ENCODE data around the gene ZDHHC22. TPM values are rescaled to one million over a fixed set of nuclear protein-coding genes. Genes with fewer than 3 reads are reported as not detected.

The ZDHHC22 gene
- total RNA-seq, 1 donor = not detected

DNA sequence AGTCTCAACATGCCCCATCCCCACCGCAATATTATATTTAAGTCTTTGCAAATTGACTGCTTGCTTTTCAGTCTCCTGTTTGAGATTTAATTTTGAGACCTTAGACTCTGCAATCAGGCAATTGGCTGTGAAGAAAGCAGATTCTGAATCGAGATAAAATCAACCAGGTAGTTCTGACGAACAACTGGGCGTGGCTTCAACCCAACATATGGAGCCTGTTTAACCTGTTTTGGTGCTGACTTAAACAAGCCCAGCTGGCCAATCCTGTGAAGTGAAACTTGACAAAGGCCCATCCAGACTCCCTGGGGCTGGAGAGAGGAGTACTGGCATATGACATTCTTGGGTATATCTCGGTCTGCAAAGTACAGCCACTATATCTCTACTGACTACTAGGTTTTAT lies 53.4 kb downstream of the ZDHHC22 start:
- Histone ChIP-seq H3K4me2 (ENCODE audit: insufficient read depth, low read length) (no peak overlapping the region), H3K4me1 (ENCODE audit: insufficient read depth, low read length) (no peaks in the 10 kb centered on the region), H2AFZ (ENCODE audit: low read length) (no peak overlapping the region), H3K4me3 (ENCODE audit: insufficient read depth, low read length) (no peak overlapping the region), H3K9me3 (ENCODE audit: low read depth, low read length) (peaks cover 2% of the 10 kb centered on the region), H4K20me1 (ENCODE audit: insufficient read depth, low read length) (no peaks in the 10 kb centered on the region), H3K27me3 (ENCODE audit: insufficient read depth, low read length) (no peaks in the 10 kb centered on the region), H3K27ac (ENCODE audit: low read depth, low read length) (no peak overlapping the region), H3K79me2 (ENCODE audit: insufficient read depth, low read length) (no peaks in the 10 kb centered on the region), H3K36me3 (ENCODE audit: insufficient read depth, low read length) (no peaks in the 10 kb centered on the region)
- DNase-seq (ENCODE audit: insufficient read length, low spot score, missing footprints) = no peak
- TF ChIP-seq, protein P1, sequence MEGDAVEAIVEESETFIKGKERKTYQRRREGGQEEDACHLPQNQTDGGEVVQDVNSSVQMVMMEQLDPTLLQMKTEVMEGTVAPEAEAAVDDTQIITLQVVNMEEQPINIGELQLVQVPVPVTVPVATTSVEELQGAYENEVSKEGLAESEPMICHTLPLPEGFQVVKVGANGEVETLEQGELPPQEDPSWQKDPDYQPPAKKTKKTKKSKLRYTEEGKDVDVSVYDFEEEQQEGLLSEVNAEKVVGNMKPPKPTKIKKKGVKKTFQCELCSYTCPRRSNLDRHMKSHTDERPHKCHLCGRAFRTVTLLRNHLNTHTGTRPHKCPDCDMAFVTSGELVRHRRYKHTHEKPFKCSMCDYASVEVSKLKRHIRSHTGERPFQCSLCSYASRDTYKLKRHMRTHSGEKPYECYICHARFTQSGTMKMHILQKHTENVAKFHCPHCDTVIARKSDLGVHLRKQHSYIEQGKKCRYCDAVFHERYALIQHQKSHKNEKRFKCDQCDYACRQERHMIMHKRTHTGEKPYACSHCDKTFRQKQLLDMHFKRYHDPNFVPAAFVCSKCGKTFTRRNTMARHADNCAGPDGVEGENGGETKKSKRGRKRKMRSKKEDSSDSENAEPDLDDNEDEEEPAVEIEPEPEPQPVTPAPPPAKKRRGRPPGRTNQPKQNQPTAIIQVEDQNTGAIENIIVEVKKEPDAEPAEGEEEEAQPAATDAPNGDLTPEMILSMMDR (IDR thresholded peaks at IDR 0.05; ENCODE audit: extremely low read depth, low read depth, low read length) = no peak

DNA sequence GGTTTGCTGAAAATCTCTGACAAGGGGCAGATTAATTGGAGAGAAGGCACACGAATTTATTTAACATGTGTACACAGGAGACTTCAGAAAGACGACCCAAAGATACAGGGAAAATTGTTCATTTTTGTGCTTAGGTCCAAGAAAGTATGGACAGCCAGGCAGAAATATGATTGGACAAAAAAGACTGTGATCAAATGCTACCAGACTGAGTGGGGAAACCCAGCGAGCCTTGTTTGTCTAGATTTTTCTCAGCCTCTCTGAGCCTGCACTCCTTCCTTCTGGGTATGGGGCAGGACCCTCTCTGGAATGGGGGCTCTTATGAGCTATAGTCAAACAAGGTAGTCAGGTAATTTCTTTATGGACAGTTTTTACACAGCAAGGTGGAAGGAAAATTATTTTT lies 54.0 kb downstream of the ZDHHC22 start:
- Histone ChIP-seq H2AFZ (ENCODE audit: low read length) (no peak overlapping the region), H3K4me1 (ENCODE audit: insufficient read depth, low read length) (no peaks in the 10 kb centered on the region), H4K20me1 (ENCODE audit: insufficient read depth, low read length) (no peaks in the 10 kb centered on the region), H3K36me3 (ENCODE audit: insufficient read depth, low read length) (no peaks in the 10 kb centered on the region), H3K79me2 (ENCODE audit: insufficient read depth, low read length) (no peaks in the 10 kb centered on the region), H3K4me2 (ENCODE audit: insufficient read depth, low read length) (no peak overlapping the region), H3K27me3 (ENCODE audit: insufficient read depth, low read length) (no peaks in the 10 kb centered on the region), H3K4me3 (ENCODE audit: insufficient read depth, low read length) (no peak overlapping the region), H3K27ac (ENCODE audit: low read depth, low read length) (no peak overlapping the region), H3K9me3 (ENCODE audit: low read depth, low read length) (peaks cover 2% of the 10 kb centered on the region)
- TF ChIP-seq, protein P1 (IDR thresholded peaks at IDR 0.05; ENCODE audit: extremely low read depth, low read depth, low read length) = no peak
- no peak for DNase-seq (ENCODE audit: insufficient read length, low spot score, missing footprints)

DNA sequence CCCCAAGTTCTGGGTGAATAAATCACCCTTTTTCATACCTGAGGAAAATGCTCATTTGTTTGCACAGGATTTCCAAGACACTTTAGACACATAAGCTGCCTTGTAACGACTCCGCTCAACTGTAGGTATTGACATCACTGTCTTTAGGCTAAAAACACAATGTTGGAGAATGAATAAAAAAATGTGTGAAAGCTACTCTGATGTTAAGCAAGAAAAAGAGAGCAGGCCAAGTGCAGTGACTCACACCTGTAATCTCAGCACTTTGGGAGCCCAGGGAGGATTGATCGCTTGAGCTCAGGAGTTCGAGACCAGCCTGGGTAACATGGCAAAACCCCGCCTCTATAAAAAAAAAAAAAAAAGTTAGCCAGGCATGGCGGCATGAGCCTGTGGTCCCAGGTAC lies 54.6 kb downstream of the ZDHHC22 start:
- H2AFZ ChIP-seq (ENCODE audit: low read length) = no peak overlapping the region
- no peaks in the 10 kb centered on the region for H3K79me2 ChIP-seq (ENCODE audit: insufficient read depth, low read length)
- no peaks in the 10 kb centered on the region for H3K4me1 ChIP-seq (ENCODE audit: insufficient read depth, low read length)
- no peaks in the 10 kb centered on the region for H3K36me3 ChIP-seq (ENCODE audit: insufficient read depth, low read length)
- DNase-seq (ENCODE audit: insufficient read length, low spot score, missing footprints) = no peak
- H3K9me3 ChIP-seq (ENCODE audit: low read depth, low read length) = peaks cover 2% of the 10 kb centered on the region
- no peak overlapping the region for H3K4me2 ChIP-seq (ENCODE audit: insufficient read depth, low read length)
- no peak overlapping the region for H3K27ac ChIP-seq (ENCODE audit: low read depth, low read length)
- TF ChIP-seq, protein P1 (IDR thresholded peaks at IDR 0.05; ENCODE audit: extremely low read depth, low read depth, low read length) = no peak
- H3K4me3 ChIP-seq (ENCODE audit: insufficient read depth, low read length) = no peak overlapping the region
- no peaks in the 10 kb centered on the region for H4K20me1 ChIP-seq (ENCODE audit: insufficient read depth, low read length)
- H3K27me3 ChIP-seq (ENCODE audit: insufficient read depth, low read length) = no peaks in the 10 kb centered on the region

DNA sequence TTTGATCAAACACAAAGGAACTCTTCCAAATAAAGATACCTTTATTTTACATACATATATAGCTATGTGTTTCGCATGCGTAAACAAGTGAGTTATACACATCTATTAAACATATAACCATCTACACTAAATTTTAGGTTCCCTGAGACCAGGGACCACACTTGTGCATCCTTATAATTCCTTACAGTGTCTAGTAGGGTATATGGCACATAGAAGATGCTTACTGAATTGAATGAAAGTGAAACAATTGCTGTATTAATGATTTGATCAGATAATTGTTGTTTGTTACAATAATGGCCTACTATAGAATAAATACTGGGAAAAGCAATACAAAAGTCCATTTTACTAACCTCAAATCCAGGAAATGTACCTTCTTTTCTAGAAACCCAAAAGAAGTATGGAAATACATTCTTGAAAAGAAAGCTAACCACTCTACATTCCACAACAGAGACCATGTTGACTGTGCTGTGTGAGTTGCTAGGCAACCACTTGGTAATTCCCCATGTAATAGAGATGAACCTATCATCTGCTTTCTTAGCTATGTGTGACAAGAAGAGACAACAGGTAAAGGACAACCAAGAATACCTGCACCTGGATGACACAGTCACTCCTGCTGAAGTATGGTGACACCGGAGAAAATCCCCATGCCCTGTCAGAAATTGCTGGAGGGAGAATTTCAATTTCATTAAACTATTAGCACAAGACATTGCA lies 55.4 kb downstream of the ZDHHC22 start:
- H3K79me2 ChIP-seq (ENCODE audit: insufficient read depth, low read length) = no peaks in the 10 kb centered on the region
- H3K27ac ChIP-seq (ENCODE audit: low read depth, low read length) = no peak overlapping the region
- no peaks in the 10 kb centered on the region for H3K9me3 ChIP-seq (ENCODE audit: low read depth, low read length)
- H4K20me1 ChIP-seq (ENCODE audit: insufficient read depth, low read length) = no peaks in the 10 kb centered on the region
- no peaks in the 10 kb centered on the region for H3K4me1 ChIP-seq (ENCODE audit: insufficient read depth, low read length)
- TF ChIP-seq, protein P1 (IDR thresholded peaks at IDR 0.05; ENCODE audit: extremely low read depth, low read depth, low read length) = no peak
- peak; percentile 35 for DNase-seq (ENCODE audit: insufficient read length, low spot score, missing footprints)
- no peak overlapping the region for H3K4me3 ChIP-seq (ENCODE audit: insufficient read depth, low read length)
- no peaks in the 10 kb centered on the region for H3K27me3 ChIP-seq (ENCODE audit: insufficient read depth, low read length)
- no peak overlapping the region for H3K4me2 ChIP-seq (ENCODE audit: insufficient read depth, low read length)
- H2AFZ ChIP-seq (ENCODE audit: low read length) = no peak overlapping the region
- no peaks in the 10 kb centered on the region for H3K36me3 ChIP-seq (ENCODE audit: insufficient read depth, low read length)

Data from osteoblast (primary cell).